CD4-positive, alpha-beta T cell treated with Interleukin-10 for 1 hour (primary cell): ENCODE results near the gene ASIC3.
"Not testable (repeated sequence)": the region's sequence is repeated elsewhere in the genome, so short reads cannot be mapped to it uniquely, and the experiment has no call there.

Experiments
- DNase-seq: peaks from one replicate; pipeline ENCODE4 v3.0.0-alpha.2; 2020

The ASIC3 gene

GRCh38 chr7:151047976-151048815, at the start of gene ASIC3:
Gene ASIC3, plus strand, starts transcription at chr7:151048531. Its CDS starts 355 bp downstream, at chr7:151048886.
- DNase-seq = no peak

GRCh38 chr7:150999001-150999400, 49.3 kb upstream of the ASIC3 start:
- no peak for DNase-seq

- peak; percentile 57 for DNase-seq
Observed at GRCh38 chr7:150999497-151000230, 48.7 kb upstream of the ASIC3 start.

- no peak for DNase-seq
Observed at GRCh38 chr7:151000897-151001495, 47.3 kb upstream of the ASIC3 start.

- DNase-seq = no peak
Observed at GRCh38 chr7:151001546-151001945, 46.8 kb upstream of the ASIC3 start.

GRCh38 chr7:151003572-151003971, 44.8 kb upstream of the ASIC3 start:
- no peak for DNase-seq

- no peak for DNase-seq
Observed at GRCh38 chr7:151005566-151005965, 42.8 kb upstream of the ASIC3 start.

- no peak for DNase-seq
Observed at GRCh38 chr7:151006590-151007300, 41.6 kb upstream of the ASIC3 start.

GRCh38 chr7:151007469-151007898, 40.8 kb upstream of the ASIC3 start:
- DNase-seq = no peak

GRCh38 chr7:151008143-151008510, 40.2 kb upstream of the ASIC3 start:
- DNase-seq = peak; percentile 69

GRCh38 chr7:151008511-151009323, 39.6 kb upstream of the ASIC3 start:
- peak; percentile 89 for DNase-seq

- no peak for DNase-seq
Observed at GRCh38 chr7:151009327-151010036, 38.8 kb upstream of the ASIC3 start.

GRCh38 chr7:151010037-151010306, 38.4 kb upstream of the ASIC3 start:
- no peak for DNase-seq

GRCh38 chr7:151010307-151011096, 37.8 kb upstream of the ASIC3 start:
- DNase-seq = peak; percentile 55

GRCh38 chr7:151011097-151011409, 37.3 kb upstream of the ASIC3 start:
- DNase-seq = no peak

GRCh38 chr7:151011616-151012015, 36.7 kb upstream of the ASIC3 start:
- not testable (repeated sequence) for DNase-seq

- no peak for DNase-seq
Observed at GRCh38 chr7:151012031-151012692, 36.2 kb upstream of the ASIC3 start.

- DNase-seq = no peak
Observed at GRCh38 chr7:151012911-151013347, 35.4 kb upstream of the ASIC3 start.

- DNase-seq = no peak
Observed at GRCh38 chr7:151013356-151013732, 35.0 kb upstream of the ASIC3 start.

- DNase-seq = peak; percentile 96
Observed at GRCh38 chr7:151013733-151014497, 34.4 kb upstream of the ASIC3 start.
